Measurements from ENCODE around the gene ADM5.

The ADM5 gene

DNA sequence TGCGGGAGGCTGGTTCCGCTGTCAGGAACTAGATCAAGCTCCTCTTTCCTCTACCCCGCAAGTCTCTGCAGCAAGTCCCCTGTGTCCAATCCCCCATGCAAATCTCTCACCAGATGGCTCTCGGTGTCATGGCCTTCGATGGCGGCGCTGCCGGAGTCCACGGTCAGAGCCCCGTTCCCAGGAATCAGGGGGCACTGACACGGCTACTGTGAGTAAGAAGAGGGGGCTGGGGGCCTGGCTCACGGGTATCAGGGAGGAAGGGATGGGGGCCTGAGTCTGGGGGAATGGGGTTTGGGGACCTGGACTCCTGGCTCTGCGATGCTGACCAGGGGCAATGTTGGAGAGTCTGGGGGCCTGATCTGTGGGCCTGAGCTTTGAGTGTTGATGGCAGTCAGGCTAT is 43.4 kb upstream of the ADM5 start:
- no peak overlapping the region for H3K4me3 ChIP-seq (ENCODE audit: low read depth, low read length)
- TF ChIP-seq, protein P1, sequence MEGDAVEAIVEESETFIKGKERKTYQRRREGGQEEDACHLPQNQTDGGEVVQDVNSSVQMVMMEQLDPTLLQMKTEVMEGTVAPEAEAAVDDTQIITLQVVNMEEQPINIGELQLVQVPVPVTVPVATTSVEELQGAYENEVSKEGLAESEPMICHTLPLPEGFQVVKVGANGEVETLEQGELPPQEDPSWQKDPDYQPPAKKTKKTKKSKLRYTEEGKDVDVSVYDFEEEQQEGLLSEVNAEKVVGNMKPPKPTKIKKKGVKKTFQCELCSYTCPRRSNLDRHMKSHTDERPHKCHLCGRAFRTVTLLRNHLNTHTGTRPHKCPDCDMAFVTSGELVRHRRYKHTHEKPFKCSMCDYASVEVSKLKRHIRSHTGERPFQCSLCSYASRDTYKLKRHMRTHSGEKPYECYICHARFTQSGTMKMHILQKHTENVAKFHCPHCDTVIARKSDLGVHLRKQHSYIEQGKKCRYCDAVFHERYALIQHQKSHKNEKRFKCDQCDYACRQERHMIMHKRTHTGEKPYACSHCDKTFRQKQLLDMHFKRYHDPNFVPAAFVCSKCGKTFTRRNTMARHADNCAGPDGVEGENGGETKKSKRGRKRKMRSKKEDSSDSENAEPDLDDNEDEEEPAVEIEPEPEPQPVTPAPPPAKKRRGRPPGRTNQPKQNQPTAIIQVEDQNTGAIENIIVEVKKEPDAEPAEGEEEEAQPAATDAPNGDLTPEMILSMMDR (IDR thresholded peaks at IDR 0.05; ENCODE audit: borderline replicate concordance, insufficient read depth, low read depth, low read length), result no peak

DNA sequence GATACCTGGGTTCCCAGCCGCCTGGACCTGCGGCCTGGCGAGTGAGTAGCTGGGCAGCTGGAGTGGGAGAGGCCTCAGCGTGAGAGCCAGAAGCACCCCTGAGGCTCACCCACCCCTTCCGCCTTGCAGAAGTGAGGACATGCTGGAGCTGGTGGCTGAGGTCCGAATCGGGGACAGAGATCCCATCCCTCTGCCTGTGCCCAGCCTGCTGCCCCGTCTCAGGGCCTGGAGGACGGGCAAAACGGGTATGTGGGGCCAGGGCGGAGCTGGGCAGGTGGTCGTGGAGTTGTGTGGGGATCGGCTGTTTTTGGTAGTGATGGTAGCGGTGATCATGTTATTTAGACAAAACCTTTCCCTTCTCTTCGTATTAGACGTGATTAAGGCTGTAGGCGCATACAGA is 42.8 kb upstream of the ADM5 start:
- no peak overlapping the region for H3K4me3 ChIP-seq (ENCODE audit: low read depth, low read length)
- TF ChIP-seq, protein P1 (IDR thresholded peaks at IDR 0.05; ENCODE audit: borderline replicate concordance, insufficient read depth, low read depth, low read length), result no peak

DNA sequence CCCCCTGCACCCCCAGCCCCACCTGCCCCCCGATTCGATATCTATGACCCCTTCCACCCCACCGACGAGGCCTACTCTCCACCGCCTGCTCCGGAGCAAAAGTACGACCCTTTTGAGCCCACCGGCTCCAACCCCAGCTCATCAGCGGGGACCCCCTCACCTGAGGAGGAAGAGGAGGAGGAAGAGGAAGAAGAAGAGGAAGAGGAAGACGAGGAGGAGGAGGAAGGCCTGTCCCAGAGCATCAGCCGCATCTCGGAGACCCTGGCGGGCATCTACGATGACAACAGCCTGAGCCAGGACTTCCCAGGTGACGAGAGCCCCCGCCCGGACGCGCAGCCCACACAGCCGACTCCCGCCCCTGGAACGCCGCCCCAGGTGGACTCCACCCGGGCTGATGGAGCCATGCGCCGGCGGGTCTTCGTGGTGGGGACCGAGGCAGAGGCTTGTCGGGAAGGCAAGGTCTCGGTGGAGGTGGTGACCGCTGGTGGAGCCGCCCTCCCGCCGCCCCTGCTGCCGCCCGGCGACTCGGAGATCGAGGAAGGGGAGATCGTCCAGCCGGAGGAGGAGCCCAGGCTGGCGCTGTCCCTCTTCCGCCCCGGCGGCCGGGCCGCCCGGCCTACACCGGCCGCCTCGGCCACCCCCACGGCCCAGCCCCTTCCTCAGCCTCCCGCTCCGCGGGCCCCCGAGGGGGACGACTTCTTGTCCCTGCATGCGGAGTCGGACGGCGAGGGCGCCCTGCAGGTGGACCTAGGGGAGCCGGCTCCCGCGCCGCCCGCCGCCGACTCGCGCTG is 38.2 kb upstream of the ADM5 start:
- no peak overlapping the region for H3K4me3 ChIP-seq (ENCODE audit: low read depth, low read length)
- TF ChIP-seq, protein P1 (IDR thresholded peaks at IDR 0.05; ENCODE audit: borderline replicate concordance, insufficient read depth, low read depth, low read length), result no peak

DNA sequence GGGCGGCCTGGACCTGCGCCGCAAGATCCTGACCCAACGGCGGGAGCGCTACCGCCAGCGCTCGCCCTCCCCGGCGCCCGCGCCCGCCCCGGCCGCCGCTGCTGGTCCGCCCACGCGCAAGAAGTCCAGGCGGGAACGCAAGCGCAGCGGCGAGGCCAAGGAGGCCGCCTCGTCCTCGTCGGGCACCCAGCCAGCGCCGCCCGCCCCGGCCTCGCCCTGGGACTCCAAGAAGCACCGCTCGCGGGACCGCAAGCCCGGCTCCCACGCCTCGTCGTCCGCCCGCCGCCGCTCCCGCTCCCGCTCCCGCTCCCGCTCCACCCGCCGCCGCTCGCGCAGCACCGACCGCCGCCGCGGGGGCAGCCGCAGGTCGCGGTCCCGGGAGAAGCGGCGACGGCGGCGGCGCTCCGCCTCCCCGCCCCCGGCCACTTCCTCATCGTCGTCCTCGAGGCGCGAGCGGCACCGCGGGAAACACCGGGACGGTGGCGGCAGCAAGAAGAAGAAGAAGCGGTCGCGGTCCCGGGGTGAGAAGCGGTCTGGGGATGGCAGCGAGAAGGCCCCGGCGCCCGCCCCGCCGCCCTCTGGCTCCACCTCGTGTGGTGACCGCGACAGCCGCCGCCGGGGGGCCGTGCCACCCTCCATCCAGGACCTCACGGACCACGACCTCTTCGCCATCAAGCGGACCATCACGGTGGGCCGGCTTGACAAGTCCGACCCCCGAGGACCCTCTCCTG is 37.4 kb upstream of the ADM5 start:
- TF ChIP-seq, protein P1 (IDR thresholded peaks at IDR 0.05; ENCODE audit: borderline replicate concordance, insufficient read depth, low read depth, low read length), result no peak
- H3K4me3 ChIP-seq (ENCODE audit: low read depth, low read length), result no peak overlapping the region

DNA sequence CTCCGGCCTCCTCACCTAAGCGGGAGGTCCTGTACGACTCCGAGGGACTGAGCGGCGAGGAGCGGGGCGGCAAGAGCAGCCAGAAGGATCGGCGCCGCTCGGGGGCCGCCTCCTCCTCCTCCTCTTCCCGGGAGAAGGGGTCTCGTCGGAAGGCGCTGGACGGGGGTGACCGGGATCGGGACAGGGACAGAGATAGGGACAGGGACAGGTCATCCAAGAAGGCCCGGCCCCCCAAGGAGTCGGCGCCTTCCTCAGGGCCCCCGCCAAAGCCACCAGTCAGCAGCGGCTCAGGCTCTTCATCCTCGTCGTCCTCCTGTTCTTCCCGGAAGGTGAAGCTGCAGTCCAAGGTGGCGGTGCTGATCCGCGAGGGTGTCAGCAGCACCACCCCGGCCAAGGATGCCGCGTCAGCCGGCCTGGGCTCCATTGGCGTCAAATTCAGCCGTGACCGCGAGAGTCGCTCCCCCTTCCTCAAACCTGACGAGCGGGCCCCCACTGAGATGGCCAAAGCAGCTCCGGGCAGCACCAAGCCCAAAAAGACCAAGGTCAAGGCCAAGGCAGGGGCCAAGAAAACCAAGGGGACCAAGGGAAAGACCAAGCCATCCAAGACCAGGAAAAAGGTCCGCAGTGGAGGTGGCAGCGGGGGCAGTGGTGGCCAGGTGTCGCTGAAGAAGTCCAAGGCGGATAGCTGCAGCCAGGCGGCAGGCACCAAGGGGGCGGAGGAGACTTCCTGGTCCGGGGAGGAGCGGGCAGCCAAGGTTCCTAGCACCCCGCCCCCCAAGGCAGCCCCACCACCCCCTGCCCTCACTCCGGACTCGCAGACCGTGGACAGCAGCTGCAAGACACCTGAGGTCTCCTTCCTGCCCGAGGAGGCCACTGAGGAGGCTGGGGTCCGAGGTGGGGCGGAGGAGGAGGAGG is 36.6 kb upstream of the ADM5 start:
- no peak overlapping the region for H3K4me3 ChIP-seq (ENCODE audit: low read depth, low read length)
- TF ChIP-seq, protein P1 (IDR thresholded peaks at IDR 0.05; ENCODE audit: borderline replicate concordance, insufficient read depth, low read depth, low read length), result no peak

GRCh38 chr19:49653466-49653806 is 36.0 kb upstream of the ADM5 start:
- TF ChIP-seq, protein P1 (IDR thresholded peaks at IDR 0.05; ENCODE audit: borderline replicate concordance, insufficient read depth, low read depth, low read length), result no peak
- no peak overlapping the region for H3K4me3 ChIP-seq (ENCODE audit: low read depth, low read length)

Data from GM12875 (cell line).